HL-60 (cell line): ENCODE results near the gene HBG1.

Experiments used
- DNase-seq, 2 experiments: peaks; one replicate each; pipeline ENCODE4 v3.0.0-alpha.2; 2010 to 2020; ENCODE audit warnings: low read depth in 1 of 2, low spot score in 1 of 2
- H3K27ac ChIP-seq: fragments of 250-450 bp; sonication (Bioruptor Pico); replicated peaks from 2 replicates; pipeline ENCODE4 v1.5.1; 2020; ENCODE audit warnings: mild to moderate bottlenecking, moderate library complexity
- H3K27me3 ChIP-seq: fragments of 250-450 bp; sonication (Bioruptor Pico); 2 replicates; pipeline ENCODE4 v1.5.1; 2021; ENCODE audit warnings: mild to moderate bottlenecking, moderate library complexity; ENCODE audit not compliant: insufficient read depth, poor library complexity, severe bottlenecking
- H3K4me3 ChIP-seq: replicated peaks from 2 replicates; pipeline ENCODE4 v1.5.1; 2011; ENCODE audit warnings: mild to moderate bottlenecking, control low read depth, low read length; ENCODE audit not compliant: insufficient read depth
- CTCF ChIP-seq: IDR thresholded peaks from one replicate; pipeline ENCODE4 v1.5.1; 2011; ENCODE audit warnings: low read length, control low read depth, inconsistent platforms; ENCODE audit not compliant: insufficient read depth
- GABPA ChIP-seq: IDR thresholded peaks from 2 replicates; pipeline ENCODE4 v1.6.1; 2012; ENCODE audit warnings: low read depth
- POLR2AphosphoS5 ChIP-seq: IDR thresholded peaks from 2 replicates; pipeline ENCODE4 v1.6.1; 2012; ENCODE audit warnings: low read depth
- REST ChIP-seq: IDR thresholded peaks from 2 replicates; pipeline ENCODE4 v1.6.1; 2012; ENCODE audit warnings: low read depth; ENCODE audit not compliant: insufficient replicate concordance
- SPI1 ChIP-seq: IDR thresholded peaks from 2 replicates; pipeline ENCODE4 v1.6.1; 2012; ENCODE audit warnings: low read depth, mild to moderate bottlenecking, borderline replicate concordance

Gene HBG1

DNA sequence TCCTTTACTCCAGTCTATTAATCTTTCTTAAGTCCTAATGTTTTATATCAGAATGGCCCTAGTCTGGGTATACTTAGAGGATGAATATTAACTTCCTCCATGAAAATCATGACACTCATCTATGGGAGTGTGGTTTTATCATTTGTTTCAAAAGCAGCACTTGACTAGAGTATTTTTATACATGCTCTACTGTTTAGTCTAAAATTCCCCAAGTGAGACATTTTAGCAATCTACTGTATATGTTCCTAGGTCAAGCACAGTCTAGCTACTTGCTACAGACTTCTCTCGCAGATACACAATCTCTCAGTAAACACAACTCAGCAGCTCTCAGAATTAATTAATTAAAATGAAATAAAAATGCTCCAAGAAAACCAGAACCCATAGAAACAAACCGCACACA, 19.9 kb downstream of the HBG1 start:
- TF ChIP-seq POLR2AphosphoS5 = no peak
- no peak for TF ChIP-seq SPI1
- TF ChIP-seq REST = no peak
- TF ChIP-seq CTCF = no peak
- no peak for TF ChIP-seq GABPA
- H3K27me3 ChIP-seq = peaks cover 3% of the 10 kb centered on the region
- H3K4me3 ChIP-seq = no peak overlapping the region
- DNase-seq = no peak
- H3K27ac ChIP-seq = no peak overlapping the region

DNA sequence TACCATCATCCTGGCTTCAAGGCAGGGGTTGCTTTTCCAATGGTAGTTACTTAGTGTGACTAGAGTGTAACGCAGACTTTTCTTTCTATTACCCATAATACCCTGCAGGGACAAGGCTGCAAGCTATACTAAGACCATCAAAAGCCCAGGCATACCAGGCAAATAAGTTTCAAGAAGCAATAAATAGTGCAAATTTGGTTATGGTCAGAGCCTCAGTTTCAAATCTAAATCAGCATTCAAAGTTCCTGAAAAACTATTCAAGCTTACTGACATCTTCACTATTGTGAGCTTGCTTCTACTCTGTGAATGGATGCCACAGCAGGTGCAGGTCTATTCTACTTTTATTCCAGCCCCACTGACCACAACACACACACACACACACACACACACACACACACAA, 20.3 kb downstream of the HBG1 start:
- TF ChIP-seq REST (no peak), POLR2AphosphoS5 (no peak), GABPA (no peak), SPI1 (no peak), CTCF (no peak)
- no peak for DNase-seq
- peaks cover 3% of the 10 kb centered on the region for H3K27me3 ChIP-seq
- no peak overlapping the region for H3K27ac ChIP-seq
- no peak overlapping the region for H3K4me3 ChIP-seq

- Histone ChIP-seq H3K4me3 (no peak overlapping the region), H3K27me3 (peaks cover 3% of the 10 kb centered on the region), H3K27ac (no peak overlapping the region)
- TF ChIP-seq REST (no peak), SPI1 (no peak), CTCF (no peak), POLR2AphosphoS5 (no peak), GABPA (no peak)
- no peak for DNase-seq
Observed at GRCh38 chr11:5228124-5228523, 21.5 kb downstream of the HBG1 start.
